Measurements from ENCODE around the gene MCM3AP. TPM values are rescaled to one million over a fixed set of nuclear protein-coding genes. Genes with fewer than 3 reads are reported as not detected.
"Not testable (repeated sequence)": the region's sequence is repeated elsewhere in the genome, so short reads cannot be mapped to it uniquely, and the experiment has no call there.

Gene MCM3AP
- total RNA-seq, 1 donor from 2014 or later = 84.7 TPM

DNA sequence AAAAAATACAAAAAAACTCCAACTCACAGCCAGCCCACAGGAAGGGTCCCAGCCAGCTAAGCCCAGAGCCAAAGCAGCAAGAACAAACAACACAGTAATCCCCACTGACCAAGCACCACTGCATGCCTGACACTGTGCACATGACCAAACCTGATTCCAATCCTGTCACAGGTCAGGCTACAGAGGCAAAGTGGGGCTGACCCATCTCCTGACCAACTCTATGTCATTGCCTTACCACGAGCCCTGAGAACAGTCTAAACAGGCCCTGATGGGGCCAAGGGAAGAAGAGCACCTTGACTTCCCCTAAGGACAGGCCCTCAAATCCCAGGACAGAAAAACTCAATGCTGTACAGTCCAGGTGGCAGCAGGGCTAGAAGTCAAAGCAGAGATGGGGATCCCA is 59.3 kb downstream of the MCM3AP start:
- TF ChIP-seq, protein P1, sequence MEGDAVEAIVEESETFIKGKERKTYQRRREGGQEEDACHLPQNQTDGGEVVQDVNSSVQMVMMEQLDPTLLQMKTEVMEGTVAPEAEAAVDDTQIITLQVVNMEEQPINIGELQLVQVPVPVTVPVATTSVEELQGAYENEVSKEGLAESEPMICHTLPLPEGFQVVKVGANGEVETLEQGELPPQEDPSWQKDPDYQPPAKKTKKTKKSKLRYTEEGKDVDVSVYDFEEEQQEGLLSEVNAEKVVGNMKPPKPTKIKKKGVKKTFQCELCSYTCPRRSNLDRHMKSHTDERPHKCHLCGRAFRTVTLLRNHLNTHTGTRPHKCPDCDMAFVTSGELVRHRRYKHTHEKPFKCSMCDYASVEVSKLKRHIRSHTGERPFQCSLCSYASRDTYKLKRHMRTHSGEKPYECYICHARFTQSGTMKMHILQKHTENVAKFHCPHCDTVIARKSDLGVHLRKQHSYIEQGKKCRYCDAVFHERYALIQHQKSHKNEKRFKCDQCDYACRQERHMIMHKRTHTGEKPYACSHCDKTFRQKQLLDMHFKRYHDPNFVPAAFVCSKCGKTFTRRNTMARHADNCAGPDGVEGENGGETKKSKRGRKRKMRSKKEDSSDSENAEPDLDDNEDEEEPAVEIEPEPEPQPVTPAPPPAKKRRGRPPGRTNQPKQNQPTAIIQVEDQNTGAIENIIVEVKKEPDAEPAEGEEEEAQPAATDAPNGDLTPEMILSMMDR (conservative IDR thresholded peaks at IDR 0.05; ENCODE audit: low read depth, low read length) = no peak
- DNase-seq (ENCODE audit: low read depth) = no peak
- no peak overlapping the region for H3K4me3 ChIP-seq (ENCODE audit: low read depth, low read length)

- not testable (repeated sequence) for DNase-seq (ENCODE audit: low read depth); H3K4me3 ChIP-seq (ENCODE audit: low read depth, low read length)
These were observed 61.8 kb downstream of the MCM3AP start for GRCh38 chr21:46223661-46224060.

DNA sequence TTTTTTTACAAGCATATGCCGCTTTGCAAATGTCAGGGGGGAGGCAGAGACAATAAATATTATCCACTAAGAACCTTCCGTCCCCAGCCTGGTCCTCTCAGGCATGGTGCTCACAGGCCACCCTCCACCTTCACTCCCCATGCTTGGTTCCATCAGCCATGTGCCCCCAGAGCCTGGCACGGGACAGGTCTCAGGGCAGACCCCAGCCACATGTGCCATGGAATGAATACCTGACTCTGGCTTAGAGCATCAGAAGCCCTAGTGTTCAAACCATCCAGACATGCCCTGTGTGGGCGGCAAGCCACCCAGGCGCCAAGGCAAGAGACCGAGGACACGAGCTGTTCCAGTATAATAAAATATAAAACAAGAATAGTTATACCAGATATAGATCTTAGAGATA is 62.2 kb downstream of the MCM3AP start:
- DNase-seq (ENCODE audit: low read depth) = no peak
- TF ChIP-seq, protein P1 (conservative IDR thresholded peaks at IDR 0.05; ENCODE audit: low read depth, low read length) = no peak
- H3K4me3 ChIP-seq (ENCODE audit: low read depth, low read length) = no peak overlapping the region

- no peak for DNase-seq (ENCODE audit: low read depth)
- TF ChIP-seq, protein P1 (conservative IDR thresholded peaks at IDR 0.05; ENCODE audit: low read depth, low read length) = no peak
- H3K4me3 ChIP-seq (ENCODE audit: low read depth, low read length) = no peak overlapping the region
These were observed 62.8 kb downstream of the MCM3AP start for GRCh38 chr21:46222436-46223116.

DNA sequence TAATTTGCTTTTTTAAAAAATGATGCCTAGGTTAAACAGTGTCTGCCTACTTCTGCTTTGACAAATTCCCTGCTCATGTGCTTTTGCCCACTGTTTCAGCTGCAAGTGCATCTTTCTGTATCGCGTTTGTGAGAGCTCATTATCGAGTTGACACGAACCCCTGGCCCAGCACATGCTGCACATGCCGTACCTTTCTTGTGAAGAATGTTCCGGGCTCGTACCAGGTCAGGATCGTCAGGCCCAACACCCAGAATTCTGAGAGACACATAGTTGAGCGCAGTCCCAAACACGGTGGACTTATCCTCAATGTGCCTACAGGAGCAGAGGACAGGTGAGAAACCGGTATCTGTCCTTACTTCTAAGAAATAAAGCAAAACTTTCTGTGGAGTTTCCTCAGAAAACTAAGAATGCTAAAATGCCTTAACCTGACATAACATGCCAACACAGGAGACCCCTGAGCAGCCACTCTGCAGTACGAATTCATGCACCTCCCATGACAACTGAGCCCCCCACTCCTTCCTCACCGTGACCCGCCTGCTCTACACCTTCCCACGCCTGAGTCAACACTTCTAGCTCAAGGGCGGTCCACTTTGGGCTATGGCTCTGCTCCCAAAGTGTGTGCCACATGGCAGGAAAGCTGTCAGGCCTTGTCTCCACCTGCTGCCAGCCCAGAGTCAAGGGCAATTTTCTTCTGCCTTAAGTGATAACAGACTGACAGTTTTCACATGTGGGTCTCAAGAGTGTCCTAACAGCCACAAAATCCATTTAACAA is 63.6 kb downstream of the MCM3AP start:
- no peak overlapping the region for H3K4me3 ChIP-seq (ENCODE audit: low read depth, low read length)
- DNase-seq (ENCODE audit: low read depth) = no peak
- TF ChIP-seq, protein P1 (conservative IDR thresholded peaks at IDR 0.05; ENCODE audit: low read depth, low read length) = no peak

DNA sequence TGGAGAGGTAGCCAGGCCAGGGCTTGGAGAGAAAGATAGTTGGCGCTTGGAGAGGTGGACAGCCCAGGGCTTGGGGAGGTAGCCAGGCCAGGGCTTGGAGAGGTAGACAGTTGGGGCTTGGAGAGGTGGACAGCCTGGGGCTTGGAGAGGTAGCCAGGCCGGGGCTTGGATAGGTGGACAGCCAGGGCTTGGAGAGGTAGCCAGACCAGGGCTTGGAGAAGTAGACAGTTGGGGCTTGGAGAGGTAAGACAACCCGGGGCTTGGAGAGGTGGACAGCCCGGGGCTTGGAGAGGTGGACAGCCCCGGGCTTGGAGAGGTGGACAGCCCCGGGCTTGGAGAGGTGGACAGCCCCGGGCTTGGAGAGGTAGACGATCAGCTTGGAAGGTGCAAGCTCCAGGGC is 64.6 kb downstream of the MCM3AP start:
- no peak overlapping the region for H3K4me3 ChIP-seq (ENCODE audit: low read depth, low read length)
- DNase-seq (ENCODE audit: low read depth) = no peak
- TF ChIP-seq, protein P1 (conservative IDR thresholded peaks at IDR 0.05; ENCODE audit: low read depth, low read length) = no peak

GRCh38 chr21:46220275-46220810 is 65.1 kb downstream of the MCM3AP start:
- DNase-seq (ENCODE audit: low read depth) = no peak
- H3K4me3 ChIP-seq (ENCODE audit: low read depth, low read length) = no peak overlapping the region
- TF ChIP-seq, protein P1 (conservative IDR thresholded peaks at IDR 0.05; ENCODE audit: low read depth, low read length) = no peak
